ENCODE measurements around the gene ADCY3.

- no peak for TF ChIP-seq CTCF (IDR thresholded peaks at IDR 0.05)
- TF ChIP-seq POLR2AphosphoS5 (IDR thresholded peaks at IDR 0.05; ENCODE audit: low read depth, low read length): no peak
- no peak for TF ChIP-seq TAF1 (IDR thresholded peaks at IDR 0.05; ENCODE audit: borderline replicate concordance, low read depth, low read length)
- no peak for TF ChIP-seq ZBTB33 (IDR thresholded peaks at IDR 0.05; ENCODE audit: borderline replicate concordance, low read depth)
- TF ChIP-seq EZH2phosphoT487 (IDR thresholded peaks at IDR 0.05; ENCODE audit: borderline replicate concordance, low read depth): no peak
- TF ChIP-seq YY1 (IDR thresholded peaks at IDR 0.05; ENCODE audit: low read depth): no peak
- no peak for TF ChIP-seq SIN3A (IDR thresholded peaks at IDR 0.05; ENCODE audit: borderline replicate concordance, low read depth, low read length)
- no peak for TF ChIP-seq RFX5 (IDR thresholded peaks at IDR 0.05; ENCODE audit: low read length)
- TF ChIP-seq, protein P1, sequence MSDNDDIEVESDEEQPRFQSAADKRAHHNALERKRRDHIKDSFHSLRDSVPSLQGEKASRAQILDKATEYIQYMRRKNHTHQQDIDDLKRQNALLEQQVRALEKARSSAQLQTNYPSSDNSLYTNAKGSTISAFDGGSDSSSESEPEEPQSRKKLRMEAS (IDR thresholded peaks at IDR 0.05; ENCODE audit: low read depth): no peak
Measured at GRCh38 chr2:24873619-24874018, 46.4 kb downstream of the ADCY3 start.
